Measurements from ENCODE around the gene PHAF1. TPM values are rescaled to one million over a fixed set of nuclear protein-coding genes. Genes with fewer than 3 reads are reported as not detected.
A peak's percentile ranks its signal among the peaks of the same experiment; 100 is the strongest.

The PHAF1 gene
- total and polyA plus RNA-seq, 2 of the 13 experiments (the other 11 are each of a cell fraction or from before 2014, with no cell fraction given), result 48.3 to 174 TPM

GRCh38 chr16:67109407-67110135 is at the start of gene PHAF1 (continued):
- TF ChIP-seq HNF1A (IDR thresholded peaks at IDR 0.05; ENCODE audit: low read depth) (no peak), HNF1A (CRISPR knock-in tag; IDR thresholded peaks at IDR 0.05; ENCODE audit: borderline replicate concordance) (peak; percentile 56; the same call in 1 of the 2 replicates), ZNF101 (CRISPR knock-in tag; IDR thresholded peaks at IDR 0.05; ENCODE audit: borderline replicate concordance, low read depth) (no peak), HDAC6 (IDR thresholded peaks at IDR 0.05; ENCODE audit: low read depth, low read length) (no peak), RAD51 (IDR thresholded peaks at IDR 0.05; ENCODE audit: borderline replicate concordance) (no peak), NFE2 (CRISPR knock-in tag; IDR thresholded peaks at IDR 0.05) (no peak), PITX1 (CRISPR knock-in tag; IDR thresholded peaks at IDR 0.05) (peak; percentile 21; the same call in 1 of the 2 replicates), SMAD9 (CRISPR knock-in tag; IDR thresholded peaks at IDR 0.05) (0 out of 2 replicates have a peak, but pooled peaks have one; percentile 71), ARID3A (IDR thresholded peaks at IDR 0.05; ENCODE audit: low read depth, low read length) (no peak), ZGPAT (CRISPR knock-in tag; IDR thresholded peaks at IDR 0.05) (peak; percentile 97), ZNF691 (CRISPR knock-in tag; IDR thresholded peaks at IDR 0.05; ENCODE audit: borderline replicate concordance, low read depth) (no peak; the same call in 1 of the 2 replicates), IRF1 (CRISPR knock-in tag; IDR thresholded peaks at IDR 0.05; ENCODE audit: low read depth) (no peak; the same call in 1 of the 2 replicates), GABPA (IDR thresholded peaks at IDR 0.05; ENCODE audit: low read depth, low read length) (no peak), GABPA (CRISPR knock-in tag; IDR thresholded peaks at IDR 0.05; ENCODE audit: low read depth) (peak; percentile 72; the same call in 1 of the 2 replicates), ZNF124 (CRISPR knock-in tag; IDR thresholded peaks at IDR 0.05) (peak; percentile 28), TFE3 (CRISPR knock-in tag; IDR thresholded peaks at IDR 0.05) (no peak; the same call in 1 of the 2 replicates), NFATC3 (CRISPR knock-in tag; IDR thresholded peaks at IDR 0.05) (peak; percentile 18; the same call in 1 of the 2 replicates), KLF12 (CRISPR knock-in tag; IDR thresholded peaks at IDR 0.05; ENCODE audit: borderline replicate concordance) (peak; percentile 90)

All from HepG2 (cell line).